ENCODE data around the gene ZNF513.
"Not testable (repeated sequence)": the region's sequence is repeated elsewhere in the genome, so short reads cannot be mapped to it uniquely, and the experiment has no call there.

The ZNF513 gene

DNA sequence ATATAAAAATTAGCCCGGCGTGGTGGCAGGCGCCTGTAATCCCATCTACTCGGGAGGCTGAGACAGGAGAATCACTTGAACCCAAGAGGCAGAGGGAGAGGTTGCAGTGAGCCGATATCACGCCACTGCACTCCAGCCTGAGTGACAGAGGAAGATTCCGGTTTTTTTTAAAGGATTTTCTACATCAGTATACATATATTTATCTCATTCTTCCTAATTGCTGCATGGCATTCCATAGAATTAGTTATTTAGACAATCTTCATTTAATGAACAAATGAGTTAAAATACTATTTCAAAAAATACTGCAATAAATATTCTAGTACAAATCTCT lies 26.0 kb downstream of the ZNF513 start:
- DNase-seq = no peak

DNA sequence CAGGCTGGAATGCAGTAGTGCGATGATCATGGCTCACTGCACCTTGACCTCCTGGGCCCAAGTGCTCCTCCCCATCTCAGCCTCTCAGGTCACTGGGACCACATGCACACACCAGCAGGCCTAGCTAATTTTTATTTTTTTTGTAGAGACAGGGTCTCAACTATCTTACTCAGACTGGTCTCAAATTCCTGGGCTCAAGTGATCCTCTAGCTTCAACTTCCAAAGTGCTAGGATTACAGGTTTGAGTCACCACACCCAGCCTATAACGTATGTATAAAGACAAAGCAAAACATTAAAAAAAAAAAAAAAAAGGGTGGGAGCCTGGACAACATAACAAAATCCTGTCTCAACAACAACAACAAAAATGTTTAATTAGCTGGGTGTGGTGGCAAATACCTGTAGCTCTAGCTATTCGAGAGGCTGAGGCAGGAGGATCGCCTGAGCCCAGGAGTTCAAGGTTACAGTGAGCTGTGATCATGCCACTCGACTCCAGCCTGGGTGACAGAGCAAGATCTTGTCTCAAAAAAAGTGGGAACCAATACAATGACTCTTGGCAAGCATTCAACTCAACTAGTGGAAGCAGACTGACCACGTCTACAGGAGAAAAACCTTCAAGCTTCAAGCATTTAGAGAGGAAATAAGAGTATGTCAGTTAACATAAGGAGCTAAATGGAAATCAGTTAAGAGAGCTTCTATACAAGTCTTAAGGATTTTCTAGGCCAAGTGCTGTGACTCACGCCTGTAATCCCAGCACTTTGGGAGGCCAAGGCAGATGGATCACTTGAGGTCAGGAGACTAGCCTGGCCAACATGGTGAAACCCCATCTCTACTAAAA lies 26.6 kb downstream of the ZNF513 start:
- DNase-seq = no peak

DNA sequence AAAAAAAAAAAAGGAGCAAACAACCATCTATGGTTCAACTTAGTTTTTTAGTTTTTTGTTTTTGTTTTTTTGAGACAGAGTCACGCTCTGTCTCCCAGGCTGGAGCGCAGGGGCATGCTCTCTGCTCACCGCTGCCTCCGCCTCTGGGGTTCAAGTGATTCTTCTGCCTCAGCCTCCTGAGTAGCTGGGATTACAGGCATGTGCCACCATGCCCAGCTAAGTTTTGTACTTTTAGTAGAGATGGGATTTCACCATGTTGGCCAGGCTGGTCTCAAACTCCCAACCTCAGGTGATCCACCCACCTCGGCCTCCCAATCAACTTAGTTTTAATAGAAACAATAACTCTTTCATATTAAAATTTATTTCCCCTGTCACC lies 27.2 kb downstream of the ZNF513 start:
- not testable (repeated sequence) for DNase-seq

DNA sequence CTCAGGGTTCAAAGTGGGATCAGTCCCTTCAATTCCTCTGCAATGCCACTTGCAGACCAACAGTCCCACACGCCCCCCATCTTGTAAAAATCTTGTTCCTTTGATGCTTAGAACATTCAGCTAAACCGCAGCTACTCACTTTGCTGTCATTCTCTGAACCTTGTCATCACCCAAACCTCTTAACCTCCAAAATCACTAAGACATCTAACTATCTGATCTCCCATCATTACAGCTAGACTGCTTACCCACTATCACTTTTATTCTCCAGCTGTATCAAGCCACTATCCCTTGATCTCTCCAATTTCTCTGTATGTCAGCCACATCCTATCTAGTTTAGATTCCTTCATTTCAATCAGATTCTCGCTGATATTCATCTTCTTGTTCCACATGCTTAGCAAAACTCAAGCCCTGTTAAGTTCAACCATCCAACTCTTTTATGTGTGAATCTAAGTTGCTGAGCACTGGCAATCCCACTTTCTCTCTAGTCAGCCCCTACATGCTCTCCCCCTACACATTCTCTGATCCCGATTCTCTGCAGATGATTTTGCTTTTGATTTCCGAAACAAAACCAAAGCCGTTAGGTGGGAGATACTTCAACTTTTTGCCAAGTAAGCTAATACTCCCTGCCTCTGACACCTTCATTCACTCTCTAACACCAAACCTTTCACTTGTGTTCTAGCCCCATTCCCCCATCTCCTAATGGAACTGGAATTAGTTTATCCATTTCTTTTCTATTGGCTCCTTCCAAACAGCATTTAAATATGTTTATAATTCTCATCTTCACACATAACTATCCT lies 28.5 kb downstream of the ZNF513 start:
- DNase-seq = no peak

DNA sequence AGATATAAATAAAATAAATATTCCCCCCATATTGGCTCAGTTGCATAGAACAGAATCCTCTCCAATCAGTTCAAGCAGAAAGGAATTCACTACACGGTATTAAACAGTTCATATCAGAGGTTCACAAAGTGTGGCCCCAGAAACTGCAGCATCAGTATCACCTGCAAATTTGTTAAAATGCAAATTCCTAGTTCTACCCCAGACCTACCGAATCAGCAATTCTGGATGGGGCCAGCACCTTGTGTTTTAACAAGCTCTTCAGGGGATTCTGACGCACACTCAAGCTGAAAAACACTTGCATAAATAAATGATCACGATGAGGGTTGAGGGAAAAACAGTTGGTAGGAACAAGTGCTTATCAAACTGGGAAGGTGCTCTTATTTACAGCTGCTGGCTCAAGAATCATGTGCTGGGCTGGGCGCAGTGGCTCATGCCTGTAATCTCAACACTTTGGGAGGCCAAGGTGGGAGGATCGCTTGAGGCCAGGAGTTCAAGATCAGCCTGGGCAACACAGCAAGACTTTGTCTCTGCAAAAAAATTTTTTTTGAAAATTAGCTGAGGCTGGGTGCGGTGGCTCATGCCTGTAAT lies 30.3 kb downstream of the ZNF513 start:
- DNase-seq = no peak

DNA sequence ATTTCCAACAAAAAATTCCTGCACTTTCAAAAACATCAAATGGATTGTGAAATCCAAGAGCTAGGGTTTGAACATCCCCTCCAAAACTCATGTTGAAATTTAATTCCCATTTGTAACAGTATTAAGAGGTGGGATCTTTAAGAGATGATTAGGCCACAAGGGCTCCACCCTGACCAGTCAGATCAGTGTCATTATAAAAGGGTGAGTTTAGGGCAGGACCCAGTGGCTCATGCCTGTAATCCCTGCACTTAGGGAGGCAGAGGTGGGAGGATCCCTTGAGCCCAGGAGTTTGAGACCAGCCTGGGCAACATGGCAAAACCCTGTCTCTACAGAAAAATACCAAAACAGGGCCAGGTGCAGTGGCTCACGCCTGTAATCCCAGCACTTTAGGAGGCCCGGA lies 32.9 kb downstream of the ZNF513 start:
- DNase-seq = no peak

DNA sequence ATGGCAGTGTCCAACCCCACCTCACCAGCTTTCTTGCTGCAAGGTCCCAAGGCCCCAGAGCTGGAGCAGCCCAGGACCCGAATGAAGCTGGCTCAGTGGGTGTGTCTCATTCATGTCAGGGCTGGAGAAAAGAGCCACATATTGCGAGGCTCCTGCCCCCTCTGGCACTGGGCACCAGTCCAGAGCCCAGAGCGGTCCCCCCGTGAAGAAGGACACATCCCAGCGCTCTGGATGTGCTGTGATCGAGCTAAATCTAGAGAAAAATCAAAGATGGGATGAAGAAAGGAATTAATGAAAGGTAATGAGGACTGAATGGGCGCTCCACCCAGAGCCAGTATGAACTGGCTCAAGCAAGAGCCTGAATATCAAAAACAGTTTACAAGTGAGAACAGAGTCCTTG lies 44.4 kb downstream of the ZNF513 start:
- no peak for DNase-seq

DNA sequence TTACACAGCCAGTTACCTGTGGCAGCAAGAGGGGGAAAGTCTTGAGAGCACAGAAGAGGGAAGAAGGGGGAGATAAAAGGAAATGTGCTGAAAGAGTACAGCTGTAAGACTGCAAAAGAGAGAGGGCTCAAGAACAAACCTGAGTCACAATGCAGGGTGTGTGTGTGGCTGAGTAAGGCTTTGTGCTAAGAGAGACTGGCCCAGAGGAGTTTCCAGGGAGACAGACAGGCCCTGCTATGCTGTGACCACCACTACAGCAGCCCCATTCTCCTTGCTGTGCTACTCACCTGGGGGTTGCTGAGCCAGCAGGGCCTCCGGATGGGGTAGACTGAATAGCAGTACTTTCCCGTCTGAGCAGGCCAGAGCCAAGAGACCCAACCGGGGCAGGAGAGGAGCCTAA lies 45.2 kb downstream of the ZNF513 start:
- no peak for DNase-seq

All from cortex of kidney (tissue), 1 donor.